NCI-H82 treated with DMSO at 0.1 percent for 48 hours (cell line): ENCODE data around the gene CEP104.

Source experiments
- DNase-seq: peaks from one replicate; lab custom pipeline; 2025; ENCODE audit not compliant: unreplicated experiment; lab: John Stamatoyannopoulos, UW

The CEP104 gene

DNA sequence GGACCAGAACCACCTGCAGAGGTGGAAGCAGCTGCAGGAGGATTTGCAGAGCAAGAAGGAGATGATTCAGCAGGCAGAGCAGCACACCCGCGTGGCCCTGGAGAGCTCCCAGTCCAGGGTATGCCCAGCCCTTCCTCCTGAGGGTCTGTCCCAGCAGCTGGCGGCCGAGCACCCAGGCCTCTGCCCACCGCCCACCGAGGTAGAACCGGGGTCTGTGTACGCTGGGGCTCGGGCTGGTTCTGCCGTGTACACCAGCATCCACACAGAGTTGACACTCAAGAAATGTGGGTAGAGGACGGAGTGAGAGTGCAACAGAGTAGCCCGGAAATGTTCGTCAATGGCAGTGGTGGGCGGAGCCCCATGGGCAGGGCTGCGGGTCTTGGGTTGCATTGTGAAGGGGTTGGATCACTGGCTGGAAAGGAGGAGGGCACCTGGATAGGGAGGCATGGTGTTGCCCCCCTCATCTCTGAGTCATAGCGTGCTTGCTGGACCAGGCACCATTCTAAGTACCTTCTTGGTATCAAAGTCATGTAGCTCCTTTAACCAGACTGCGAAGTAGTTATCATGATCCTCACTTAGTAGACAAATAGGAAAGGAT lies 89.6 kb downstream of the CEP104 start:
- no peak for DNase-seq

DNA sequence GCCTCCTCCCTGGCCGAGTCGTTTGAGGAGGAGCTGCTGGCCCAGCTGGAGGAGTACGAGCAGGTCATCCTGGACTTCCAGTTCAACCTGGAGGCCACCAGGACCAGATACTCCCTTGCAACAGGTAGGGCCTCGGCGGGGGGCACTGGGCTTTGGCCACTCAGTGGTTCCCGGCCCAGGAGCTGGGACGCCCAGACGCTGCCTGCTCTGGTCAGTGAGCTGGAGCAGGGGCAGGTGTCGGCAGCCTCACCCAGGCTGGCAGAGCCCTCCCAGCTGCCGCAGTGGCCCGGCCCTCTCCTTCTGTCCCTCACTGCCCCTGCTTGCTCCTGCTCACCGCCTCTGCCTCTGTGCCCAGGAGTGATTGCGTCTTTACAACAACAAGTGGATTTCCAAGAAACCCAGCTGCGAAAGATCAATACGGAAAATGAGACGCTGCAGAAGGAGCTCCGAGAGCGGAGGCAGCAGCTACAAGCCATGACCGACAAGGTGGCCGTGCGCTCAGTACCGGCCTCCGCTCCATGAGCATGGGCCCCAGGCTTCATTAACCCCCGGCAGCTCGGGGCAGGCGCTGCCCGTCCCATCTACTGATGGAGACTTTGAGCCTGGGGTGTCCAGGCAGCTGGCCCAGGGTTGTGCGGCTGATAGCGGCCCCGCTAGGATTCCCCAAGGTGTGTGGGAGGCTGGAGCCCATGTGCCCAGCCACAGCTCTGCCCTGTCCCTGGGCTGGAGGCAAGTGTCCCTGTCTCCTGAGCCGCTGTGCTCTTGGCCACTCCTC lies 93.5 kb downstream of the CEP104 start:
- no peak for DNase-seq

DNA sequence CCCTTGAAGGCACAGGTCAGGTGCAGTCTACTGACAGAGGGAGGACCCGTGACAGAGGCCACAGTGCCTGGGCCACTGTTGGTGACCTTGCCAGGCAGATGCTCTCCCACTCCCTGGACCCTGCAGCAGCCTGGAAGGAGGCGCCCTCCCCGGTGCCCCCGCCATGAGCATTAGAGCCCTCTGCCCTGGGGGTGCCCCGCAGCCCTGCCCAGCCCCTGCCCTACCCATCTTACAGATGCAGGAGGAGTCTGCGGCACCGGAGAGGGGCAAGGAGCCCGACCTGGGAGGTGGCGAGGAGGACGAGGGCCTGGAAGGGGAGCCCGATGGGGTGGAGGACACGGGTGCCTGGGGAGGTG lies 94.2 kb downstream of the CEP104 start:
- no peak for DNase-seq

DNA sequence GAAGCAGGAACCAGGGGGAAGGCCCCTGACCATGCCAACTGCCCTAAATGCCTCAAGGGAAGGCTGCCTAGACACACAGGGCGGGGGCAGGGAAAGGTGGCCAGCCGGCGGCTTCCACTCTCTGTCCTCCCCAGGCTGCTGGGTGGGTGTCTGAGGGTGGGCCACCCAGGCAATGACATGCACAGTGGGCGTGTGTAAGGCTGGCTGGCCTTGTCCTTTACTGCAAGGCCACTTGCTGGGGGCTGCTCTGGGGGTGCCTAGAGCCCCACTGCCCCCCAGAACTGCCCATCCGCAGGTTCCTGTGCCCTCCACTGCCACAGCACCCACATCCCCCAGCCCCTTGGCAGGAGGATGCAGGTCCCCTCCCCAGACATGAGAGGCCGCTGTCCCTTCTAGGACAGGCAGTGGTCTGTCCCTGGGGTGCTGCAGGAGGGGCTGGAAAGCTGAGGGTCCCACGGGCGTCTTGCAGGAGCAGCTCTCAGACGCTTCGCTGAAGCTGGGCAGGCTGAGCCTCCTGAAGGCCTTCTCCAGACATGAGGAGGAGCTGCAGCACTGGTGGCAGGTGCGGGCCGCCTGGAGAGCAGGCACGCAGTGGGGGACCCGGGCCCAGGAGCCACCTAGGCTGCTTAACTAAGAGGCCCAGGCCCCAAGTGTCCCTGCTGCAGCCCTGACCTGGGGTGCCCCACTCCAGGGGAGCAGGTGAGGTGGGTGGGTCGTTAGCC lies 94.7 kb downstream of the CEP104 start:
- no peak for DNase-seq
